HG03135 (cell line): Measurements from ENCODE around the gene DRGX.

Experiments
- ATAC-seq: cut with Tn5 transposase; IDR thresholded peaks from one replicate; pipeline ENCODE4 v1.9.1; 2021; ENCODE audit warnings: mild to moderate bottlenecking, moderate library complexity; ENCODE audit not compliant: unreplicated experiment

The DRGX gene

DNA sequence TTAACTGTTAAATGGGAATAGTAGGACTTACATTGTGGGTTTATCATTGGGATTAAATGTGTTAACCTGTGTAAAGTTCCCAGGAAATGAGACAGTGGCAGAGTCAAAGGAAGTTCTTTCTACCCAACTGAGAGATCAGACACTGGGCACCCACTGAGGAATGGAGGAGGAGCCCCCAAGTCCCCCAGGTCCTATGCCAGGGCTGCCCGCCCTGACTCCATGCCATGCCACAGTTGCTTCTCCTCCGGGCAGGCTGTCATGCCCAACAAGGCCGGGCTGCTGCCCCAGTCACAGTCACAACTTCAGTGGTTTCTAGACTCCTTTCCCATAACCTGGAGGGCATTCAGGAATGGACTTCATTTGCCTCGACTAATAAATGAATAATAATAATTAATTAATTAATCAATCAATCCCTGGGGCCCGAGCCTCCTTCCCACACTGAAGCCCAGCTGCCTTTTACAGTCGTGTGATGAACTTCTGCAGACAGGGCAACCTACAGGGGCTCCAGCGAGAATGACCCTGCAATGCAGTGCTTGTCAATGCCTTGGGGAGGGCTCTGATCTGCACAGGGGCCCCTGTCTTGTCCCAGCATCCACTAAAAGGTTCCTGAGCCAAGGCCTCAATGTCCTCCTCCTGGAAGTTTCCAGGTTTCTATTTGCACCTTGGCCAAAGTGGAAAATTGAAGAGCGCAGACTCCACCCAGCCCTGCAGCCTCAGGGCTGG is 32.4 kb downstream of the DRGX start:
- no peak for ATAC-seq

DNA sequence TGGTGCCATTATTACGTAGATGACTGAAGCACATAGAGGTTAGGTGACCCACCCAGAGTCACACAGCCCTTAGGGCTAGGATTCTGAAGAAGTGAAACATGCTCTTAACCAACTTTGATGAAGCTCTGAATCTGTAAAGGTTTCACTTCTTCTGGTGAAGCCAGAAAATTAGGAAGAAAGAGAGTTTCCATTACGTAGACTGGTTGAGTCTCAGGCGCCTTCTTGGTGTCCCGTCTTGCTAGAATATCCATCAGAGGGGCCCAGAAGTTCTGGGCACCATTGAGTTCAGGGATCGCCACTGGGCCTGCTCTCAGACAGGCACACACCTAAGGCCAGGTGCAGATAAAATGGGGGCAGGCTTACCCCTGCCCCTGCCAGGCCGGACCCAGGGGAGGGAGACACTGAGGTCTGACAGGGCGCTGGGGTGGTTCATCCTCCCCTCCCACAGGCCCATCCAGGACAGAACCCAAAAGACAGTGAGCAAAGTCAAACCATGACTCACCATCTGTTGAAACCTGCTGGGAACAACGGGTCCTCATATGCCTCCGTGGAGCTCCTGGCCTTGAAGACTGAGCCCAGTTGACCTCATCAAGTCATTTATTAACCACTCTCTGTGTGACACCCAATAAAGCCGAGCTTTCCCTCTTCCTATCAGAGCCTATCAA is 33.2 kb downstream of the DRGX start:
- peak; percentile 80 for ATAC-seq

DNA sequence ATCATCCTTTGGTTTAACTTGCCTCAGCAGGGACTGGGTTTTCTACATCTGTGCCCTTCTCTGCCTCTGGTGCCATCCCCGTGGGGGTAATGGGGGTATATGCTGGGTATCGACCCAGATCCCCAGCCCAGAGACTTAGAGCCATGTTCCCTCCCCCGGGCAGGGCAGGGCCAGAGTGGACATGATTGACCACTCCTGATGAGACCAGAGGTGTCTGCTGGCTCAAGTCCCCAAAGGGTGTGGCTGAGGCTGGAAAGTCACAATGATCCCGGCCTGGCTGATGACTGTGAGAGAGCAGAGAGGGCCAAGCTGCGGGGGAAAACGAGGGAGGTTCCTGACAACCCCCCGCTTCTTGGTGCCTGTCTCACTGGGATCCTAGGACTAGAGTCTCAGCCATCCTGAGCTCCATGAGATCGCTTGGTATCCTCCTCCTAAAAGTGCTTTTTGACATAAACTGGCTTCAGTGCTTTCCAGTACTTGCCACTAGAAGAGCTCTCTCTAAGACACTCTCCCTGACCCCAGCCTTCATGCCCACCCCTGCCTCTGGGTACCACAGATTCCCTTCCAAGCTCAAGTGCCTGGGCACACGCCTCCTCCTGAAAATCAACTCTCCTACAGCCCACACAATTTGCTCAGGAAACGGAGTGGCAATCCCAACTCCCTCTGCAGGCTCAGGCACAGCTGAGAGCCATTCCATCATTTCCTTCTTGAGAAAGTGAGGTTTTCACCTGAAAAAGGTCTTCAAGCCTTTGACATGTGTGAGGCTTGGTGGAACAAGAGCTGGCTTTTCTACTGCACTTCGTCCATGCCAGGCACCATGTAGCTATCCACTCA is 33.9 kb downstream of the DRGX start:
- no peak for ATAC-seq

DNA sequence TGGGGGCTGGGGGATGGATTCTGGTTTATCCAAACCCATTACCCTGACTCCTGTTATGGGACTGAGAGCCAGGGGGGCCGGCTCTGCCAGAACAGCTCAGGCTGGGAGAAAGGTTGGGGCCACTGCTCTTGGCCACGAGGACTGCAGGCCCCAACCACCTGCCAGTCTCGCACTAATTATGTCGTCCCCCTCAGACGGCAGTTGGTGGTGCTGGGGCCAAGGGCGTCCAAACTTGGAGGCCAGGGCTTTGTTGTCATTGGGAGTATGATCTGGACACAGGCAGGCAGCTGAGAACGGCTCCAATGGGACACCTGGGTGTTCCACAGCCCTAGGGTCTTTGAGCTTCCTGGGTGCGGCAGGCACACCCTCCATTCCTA is 34.7 kb downstream of the DRGX start:
- no peak for ATAC-seq

DNA sequence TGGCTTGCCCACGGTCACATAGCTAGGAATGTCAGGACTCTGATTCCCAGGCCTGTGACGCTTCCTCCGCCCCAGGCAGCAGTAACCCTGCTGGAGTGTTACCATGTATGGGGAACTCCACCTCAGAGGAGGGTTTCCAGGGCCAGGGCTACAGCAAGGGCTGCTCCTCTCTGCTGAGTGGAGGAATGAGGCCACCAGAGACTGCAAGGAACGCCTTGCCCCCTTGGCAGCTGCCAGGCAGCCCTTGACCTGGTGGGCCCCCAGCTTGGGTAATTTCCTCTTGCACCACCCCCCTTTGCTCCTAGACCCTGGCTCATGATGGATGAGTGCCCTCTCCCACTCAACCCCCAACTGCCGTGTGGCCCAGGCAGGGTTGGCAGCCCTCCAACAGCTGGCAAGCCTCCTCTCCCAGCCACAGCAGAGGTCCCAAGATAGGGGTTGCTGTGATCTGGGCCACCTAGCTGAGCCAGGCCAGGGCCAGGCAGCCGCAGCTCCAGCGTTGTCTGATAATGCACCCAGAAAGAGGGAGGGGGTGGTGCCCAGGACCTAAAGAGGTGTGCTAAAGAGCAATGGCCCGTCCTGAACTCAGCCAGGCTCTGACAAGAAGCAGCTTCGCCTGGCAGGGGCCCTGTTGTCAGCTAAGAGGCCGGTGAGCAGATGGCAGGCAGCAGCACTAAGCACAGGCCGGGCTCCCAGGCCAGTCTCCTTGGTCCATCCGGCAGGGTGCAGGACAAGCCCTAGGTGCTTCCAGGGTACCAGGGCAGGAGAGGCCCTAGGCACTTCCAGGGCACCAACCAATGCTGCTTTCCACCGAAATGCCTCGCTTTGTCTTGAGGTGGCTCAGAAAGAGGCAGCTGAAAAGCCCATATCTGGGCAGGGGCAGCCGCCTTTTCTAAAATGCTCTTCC is 35.4 kb downstream of the DRGX start:
- no peak for ATAC-seq

DNA sequence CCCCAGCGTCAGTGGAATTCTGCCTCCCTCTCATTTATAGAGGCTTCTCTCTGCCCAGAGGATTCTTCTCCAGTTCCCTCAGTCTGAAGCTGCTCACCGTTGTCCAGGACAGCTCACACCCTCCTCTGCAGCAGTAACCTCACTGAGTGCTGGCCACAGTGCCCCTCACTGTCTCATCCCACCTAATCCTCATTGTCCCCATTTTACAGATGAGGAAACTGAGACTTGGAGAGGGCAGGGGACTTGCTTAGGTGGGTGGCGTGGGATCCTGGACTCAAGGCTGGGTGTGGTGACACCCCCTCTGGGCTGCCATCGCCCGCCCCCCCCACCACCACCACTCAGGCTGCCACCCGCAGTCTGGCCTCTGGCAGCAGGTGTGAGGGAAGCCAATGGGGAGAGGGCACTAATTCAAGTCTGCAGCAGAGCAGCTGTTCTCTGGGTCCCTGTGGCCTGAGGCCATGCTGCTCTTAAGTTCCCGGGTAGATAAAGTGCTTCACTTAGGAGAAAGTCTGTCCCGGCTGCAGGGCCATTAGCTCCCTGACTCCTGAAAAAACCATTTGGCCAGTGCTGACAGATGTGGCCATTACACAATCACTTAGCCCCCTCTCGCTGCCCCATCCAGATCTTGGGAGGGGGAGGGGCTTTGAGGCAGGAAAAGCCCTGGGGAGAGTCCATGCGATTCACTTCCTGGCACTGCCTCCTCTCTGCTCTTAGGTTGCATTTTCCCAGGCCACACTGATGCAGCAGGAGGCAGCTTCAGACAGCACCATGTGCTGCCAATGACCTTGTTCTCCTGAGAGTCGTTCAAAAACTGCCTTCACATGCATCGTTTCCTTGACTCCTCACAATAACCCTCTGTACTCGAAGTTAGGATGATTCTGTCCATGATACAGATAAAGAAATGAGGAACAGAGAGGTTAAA is 36.3 kb downstream of the DRGX start:
- no peak for ATAC-seq

DNA sequence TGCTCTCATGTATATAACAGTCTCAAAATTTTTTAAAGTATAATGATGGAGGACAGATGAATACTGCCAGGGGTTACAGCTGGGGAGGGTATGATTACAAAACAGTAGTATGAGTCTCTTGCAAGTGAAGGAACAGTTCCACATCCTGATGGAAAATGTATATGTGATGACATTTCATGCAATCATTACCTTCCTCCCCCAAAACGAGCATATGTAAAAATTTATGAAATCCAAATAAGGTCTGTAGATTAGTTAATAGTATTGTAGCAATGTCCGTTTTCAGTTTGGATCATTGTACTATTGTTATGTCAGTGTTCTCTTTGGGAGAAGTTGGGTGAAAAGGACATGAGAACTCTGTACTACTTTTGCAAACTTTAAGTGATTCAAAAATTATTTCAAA is 38.0 kb downstream of the DRGX start:
- no peak for ATAC-seq

DNA sequence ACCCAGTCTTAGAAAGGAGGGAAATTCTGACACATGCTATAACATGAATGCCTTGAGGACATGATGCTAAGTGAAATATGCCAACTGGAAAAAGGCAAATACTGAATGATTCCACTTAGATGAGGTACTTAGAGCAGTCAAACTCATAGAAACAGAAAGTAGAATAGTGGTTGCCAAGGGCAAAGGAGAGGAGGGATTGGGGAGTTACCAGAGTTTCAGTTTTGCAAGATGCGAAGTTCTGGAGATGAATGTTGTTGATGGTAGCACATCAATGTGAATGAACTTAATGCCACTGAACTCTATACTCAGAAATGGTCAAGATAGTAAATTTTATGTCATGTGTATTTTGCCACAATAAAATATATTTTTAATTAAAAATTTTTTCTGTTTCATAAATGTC is 38.9 kb downstream of the DRGX start:
- no peak for ATAC-seq

DNA sequence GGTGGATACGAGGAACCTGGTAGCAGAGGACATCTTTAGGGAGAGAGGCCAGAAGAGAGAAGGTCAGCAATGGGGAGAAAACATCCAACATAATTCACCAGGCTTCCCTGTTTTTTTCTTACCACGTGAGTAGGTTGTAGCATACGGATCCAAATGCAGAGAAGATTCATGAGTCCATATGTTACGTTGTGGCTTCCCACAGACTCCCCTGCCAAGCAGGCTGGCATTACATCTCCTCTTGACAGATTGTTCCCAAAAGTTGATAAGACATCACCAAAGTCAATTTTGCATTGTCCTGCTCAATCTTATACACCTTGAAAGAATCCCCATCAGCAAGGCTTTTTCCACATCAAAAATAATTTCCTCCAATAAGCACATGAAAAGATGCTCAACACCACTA is 39.7 kb downstream of the DRGX start:
- ATAC-seq, result no peak

DNA sequence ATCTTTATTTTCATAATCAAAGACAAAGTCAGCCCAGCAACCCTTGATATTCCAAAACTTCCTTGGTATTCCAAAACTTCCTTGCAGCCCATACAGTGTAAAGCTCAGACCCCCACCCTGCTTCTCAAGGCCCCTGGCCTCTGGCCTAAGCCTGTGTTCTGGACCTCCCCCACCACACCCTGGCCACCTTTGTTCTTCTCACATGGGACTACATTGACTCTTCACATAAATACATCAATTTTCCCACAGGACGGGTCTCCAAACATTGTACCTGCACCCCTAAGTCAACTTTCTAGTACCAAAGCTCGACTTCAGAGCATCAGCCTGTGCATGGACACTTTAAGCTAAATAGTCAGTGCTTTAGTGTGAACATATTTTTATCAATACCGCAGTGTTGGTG is 40.7 kb downstream of the DRGX start:
- no peak for ATAC-seq

DNA sequence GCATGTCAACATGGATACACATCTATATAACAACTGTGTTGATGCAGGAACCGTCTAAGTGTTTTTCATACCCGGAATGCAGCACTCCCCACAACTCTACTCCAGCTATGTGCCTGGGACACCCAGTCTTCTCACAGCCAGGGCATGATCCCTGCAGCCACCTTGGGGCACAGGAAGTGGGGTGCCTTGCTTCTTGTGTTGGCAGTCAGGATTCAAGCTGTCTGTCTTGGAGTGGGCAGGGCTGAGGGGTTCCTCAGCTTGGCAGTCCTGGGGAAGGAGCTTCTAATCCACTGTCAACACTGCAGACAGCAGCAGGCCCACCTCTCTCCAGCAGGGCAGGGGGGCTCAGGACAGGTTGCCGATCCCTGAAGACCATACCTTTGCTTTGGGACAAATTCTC is 41.3 kb downstream of the DRGX start:
- no peak for ATAC-seq

DNA sequence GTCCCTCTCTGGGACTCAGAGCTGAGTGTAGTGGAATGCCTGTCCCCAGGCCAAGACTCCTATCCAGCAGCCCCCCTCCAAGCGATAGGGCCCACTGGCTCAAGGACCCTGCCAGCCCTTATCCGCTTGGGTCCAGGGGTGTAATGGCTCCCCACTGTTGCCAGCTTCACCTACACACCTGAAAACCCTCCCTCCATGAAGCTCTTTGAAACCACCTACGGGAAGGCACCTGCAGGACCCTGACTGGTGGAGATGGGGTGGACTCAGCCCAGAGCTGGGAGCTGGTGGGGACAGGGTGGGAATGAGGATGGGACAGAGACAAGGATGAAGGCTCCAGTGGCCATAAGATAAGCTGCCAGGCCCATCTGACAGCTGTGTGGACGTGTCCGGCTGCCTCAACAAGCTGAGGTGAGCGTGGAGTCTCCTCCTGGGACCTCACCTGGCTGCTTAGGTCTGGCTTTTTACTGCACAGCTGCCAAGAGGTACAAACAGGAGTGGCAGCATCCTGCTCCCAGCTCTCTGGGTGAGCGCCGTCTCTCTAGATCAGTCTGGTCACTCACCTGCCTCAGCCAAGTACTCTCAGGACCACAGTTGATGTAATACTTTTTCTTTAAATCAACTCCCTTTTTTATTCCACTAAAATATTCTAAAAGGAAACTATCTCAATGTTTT is 41.9 kb downstream of the DRGX start:
- no peak for ATAC-seq

DNA sequence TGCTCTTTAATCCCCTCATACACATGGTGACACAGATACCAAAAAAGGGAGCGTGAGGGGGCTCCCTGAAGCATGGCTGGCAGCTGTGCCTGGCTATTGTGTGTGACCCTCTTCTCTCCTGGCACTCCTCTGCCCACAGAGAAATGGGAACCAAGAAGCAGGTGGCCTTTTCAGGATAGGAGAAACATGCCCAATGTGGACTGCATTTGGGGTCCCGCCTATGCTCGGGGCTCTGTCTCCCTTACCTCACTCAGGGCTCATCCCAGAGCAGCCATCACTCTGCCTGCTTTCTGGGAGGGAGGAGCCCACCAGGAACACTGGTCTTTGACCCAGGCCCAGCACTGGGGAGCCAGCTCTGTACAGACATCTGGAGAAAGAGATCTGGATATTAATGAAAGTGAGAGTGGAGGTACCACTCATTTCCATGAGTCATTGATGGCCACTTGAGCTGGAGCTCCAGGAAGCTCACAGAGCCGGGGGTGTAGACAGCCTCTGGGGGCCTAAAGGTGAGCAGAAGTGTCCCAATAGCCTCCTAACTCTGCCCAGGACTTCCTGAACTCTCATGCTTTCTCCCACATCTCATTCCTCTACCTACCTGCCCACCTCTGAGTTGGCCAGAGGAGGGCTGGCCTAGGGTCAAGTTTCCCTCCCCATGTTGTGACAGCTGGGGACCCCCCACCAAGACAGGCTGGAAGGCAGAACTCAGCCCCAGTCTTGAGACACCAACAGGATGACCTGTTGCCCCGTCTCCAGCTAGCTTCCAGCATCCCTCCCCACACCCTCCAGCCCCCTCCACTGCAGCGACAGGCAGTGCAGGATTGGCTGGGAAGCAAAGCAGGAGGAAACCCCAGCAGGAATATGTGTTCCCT is 42.6 kb downstream of the DRGX start:
- no peak for ATAC-seq

DNA sequence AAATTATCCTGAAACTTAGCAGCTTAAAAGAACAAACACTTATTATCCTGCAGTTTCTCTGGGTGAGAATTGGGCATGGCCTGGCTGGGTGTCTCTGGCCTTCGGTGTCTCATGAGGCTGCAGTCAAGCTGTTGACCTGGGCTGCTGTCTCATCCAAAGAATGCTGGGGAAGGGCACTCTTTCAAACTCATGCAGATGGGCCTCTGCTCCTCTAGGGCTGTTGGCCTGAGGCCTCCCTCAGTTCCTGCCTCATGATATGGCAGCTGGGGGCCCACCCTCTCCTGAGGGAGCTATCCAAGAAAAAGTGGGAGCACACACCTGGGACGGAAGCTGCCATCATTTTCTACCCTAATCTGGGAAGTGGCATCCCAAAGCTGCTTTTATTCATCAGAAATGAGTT is 43.6 kb downstream of the DRGX start:
- ATAC-seq, result no peak

DNA sequence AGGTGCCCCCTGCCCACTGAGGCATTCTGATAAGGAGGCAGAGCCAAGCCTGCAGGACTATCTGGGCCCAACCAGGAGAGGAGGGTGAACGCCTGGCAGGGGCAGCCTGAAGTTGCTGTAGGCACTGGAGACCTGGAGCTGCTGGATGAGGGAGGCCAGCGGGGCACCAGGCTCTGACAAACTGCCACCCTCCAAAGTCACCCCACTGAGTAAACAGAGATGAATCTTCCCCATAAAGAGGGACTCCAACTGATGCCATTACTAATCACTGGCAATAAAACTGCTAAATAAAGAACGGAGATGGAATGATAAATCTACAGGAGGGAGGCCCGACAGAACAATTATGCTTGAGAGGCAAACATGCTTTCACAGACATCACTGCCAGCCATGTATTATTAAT is 44.2 kb downstream of the DRGX start:
- no peak for ATAC-seq

DNA sequence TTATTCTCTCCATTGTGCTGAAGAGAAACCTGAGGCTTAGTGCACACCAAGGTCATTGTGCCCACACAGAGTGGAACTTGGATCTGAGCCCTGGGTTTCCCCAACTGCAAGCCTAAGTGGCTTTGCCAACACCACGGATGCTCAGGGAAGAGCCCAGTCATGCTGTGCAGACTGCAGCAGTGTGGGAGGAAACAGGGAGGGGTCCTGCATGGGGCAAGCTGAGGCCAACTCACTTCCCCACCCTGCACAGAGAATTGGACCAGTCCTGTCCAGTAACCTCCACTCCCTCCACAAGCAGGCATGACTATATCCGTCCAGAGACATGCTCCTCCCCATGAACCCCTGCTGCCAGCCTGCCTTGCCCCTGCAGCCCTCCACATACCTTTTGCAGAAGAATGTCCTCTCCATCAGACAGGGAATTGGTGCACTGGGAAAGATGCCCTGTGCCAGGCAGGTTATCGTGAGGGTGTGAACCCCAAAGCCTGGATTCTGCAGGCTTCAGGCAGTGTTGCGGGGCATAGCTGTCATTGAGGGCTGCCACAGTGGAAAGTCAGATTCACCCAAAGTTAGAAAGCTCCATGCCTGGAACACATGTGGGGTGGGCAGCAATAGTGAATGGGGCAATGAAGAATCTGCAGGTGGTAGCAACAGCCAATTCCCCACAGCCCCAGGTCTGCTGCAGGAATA is 44.9 kb downstream of the DRGX start:
- ATAC-seq, result no peak

DNA sequence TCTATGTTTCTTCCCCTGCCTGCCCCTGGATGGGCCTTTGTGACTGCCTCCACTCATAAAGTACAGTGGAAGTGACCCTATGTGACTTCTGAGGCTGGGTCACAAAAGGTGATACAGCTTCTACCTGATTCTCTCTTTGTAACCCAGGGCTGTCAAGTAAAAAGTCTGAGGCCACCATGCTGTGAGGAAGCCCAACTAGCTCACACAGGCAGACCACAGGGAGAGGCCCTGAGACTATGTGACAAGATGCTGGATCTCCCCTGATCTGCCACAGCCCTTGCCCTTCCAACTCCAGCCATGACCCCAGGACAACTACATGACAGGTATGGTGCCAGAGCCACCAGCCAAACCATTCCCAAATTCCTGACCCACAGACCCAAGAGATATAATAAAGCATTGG is 45.8 kb downstream of the DRGX start:
- ATAC-seq, result no peak

DNA sequence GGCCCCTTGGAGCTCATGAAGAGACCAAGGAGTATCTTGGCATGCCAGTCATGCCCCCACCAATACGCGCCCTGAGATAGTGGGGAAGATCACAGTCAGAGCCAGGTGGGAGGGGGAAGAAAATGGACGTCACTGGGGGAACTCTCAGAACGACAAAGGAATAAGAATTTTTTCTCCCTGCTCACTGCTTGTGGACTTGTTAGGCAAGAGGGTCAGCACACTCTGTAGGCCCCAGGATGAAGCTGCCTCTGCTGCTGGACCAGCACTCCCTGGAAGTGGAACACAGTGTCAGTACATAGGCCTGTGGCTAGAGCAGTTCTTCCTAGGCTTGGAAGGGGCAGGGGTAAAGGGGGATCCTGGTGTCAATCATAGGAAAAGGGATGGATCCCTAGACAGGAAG is 46.5 kb downstream of the DRGX start:
- no peak for ATAC-seq
